Mammary epithelial cell (primary cell): Measurements from ENCODE around the gene PATZ1.

Experiments used
- EZH2 ChIP-seq: IDR thresholded peaks from 2 replicates; pipeline ENCODE4 v1.6.1; 2012; ENCODE audit warnings: low read length, inconsistent platforms, borderline replicate concordance
- TF ChIP-seq, protein P1 (sequence below), 2 donors: IDR thresholded peaks in 1 of 2; conservative IDR thresholded peaks in 1 of 2; 2 replicates each; pipeline ENCODE4 v1.5.1; 2011 to 2012; ENCODE audit warnings: inconsistent platforms in 2 of 2, low read length in 2 of 2, mild to moderate bottlenecking in 2 of 2, control low read depth in 1 of 2, low read depth in 1 of 2; ENCODE audit not compliant: insufficient read depth in 1 of 2; ENCODE audit errors: extremely low read depth in 1 of 2

GRCh38 chr22:31278626-31279326 lies 67.4 kb downstream of the PATZ1 start:
- TF ChIP-seq, protein P1, sequence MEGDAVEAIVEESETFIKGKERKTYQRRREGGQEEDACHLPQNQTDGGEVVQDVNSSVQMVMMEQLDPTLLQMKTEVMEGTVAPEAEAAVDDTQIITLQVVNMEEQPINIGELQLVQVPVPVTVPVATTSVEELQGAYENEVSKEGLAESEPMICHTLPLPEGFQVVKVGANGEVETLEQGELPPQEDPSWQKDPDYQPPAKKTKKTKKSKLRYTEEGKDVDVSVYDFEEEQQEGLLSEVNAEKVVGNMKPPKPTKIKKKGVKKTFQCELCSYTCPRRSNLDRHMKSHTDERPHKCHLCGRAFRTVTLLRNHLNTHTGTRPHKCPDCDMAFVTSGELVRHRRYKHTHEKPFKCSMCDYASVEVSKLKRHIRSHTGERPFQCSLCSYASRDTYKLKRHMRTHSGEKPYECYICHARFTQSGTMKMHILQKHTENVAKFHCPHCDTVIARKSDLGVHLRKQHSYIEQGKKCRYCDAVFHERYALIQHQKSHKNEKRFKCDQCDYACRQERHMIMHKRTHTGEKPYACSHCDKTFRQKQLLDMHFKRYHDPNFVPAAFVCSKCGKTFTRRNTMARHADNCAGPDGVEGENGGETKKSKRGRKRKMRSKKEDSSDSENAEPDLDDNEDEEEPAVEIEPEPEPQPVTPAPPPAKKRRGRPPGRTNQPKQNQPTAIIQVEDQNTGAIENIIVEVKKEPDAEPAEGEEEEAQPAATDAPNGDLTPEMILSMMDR (conservative IDR thresholded peaks at IDR 0.05 in 1 of 2, IDR thresholded peaks at IDR 0.05 in 1 of 2; ENCODE audit: extremely low read depth in 1 of 2, insufficient read depth in 1 of 2, low read depth in 1 of 2, low read length in 2 of 2): no peak
- TF ChIP-seq EZH2: no peak
